Suprapubic skin (tissue), 3 donors: ENCODE data around the gene TMTC2.

Experiments
- EP300 ChIP-seq: sonication (generic); formaldehyde crosslinking; IDR thresholded peaks from one replicate; pipeline ENCODE4 v1.6.1; 2017; ENCODE audit warnings: antibody characterized with exemption
- TF ChIP-seq, protein P1 (sequence below), 2 donors: fragments of 200-600 bp in 1 of 2; fragments of 450-650 bp in 1 of 2; sonication (generic) in 1 of 2; IDR thresholded peaks; one replicate each; pipeline ENCODE4 v1.5.1; 2016 to 2019; ENCODE audit warnings: antibody characterized with exemption in 2 of 2, mild to moderate bottlenecking in 1 of 2, moderate library complexity in 1 of 2

DNA sequence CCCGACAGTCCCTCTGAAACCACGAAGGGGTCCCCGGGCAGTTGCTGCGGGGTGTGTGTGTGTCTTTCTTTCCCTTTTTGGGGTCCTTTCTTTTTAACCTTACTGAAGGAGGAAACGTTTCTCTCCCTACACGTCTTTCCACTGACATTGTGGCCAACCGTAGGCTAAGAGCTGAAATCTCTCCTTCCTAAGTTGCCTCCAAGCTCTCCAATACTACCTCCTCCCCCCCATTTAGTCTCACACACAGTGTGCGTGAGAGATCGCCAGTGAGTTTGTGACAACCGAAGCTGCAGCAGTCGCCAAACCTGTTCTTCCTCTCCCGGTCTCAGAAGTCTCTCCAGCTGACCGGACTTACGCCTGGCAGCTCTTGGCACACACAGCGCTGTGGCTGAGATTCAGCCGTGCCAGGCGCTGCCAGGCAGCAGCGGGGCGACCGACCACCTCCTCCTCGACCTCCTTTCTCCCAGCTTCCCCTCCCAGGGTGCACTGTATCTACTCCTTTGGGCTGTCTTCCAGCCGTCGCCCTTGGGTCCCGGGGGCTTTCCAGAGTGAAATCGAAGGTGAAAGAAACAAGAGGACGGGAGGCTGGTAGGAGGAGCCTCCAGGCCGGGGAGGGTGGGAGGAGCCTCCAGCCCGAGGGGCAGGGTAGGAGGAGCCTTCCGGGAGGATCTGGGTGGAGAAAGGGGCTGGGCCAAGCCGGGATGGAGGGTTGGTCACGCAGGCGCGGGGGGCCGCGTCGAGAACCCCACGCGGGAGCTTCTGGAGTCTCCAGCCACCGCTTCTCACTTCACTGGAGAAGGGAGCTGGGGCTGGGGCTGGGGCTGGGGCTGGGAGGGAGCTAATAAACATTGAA, at the start of gene TMTC2:
- TF ChIP-seq, protein P1, sequence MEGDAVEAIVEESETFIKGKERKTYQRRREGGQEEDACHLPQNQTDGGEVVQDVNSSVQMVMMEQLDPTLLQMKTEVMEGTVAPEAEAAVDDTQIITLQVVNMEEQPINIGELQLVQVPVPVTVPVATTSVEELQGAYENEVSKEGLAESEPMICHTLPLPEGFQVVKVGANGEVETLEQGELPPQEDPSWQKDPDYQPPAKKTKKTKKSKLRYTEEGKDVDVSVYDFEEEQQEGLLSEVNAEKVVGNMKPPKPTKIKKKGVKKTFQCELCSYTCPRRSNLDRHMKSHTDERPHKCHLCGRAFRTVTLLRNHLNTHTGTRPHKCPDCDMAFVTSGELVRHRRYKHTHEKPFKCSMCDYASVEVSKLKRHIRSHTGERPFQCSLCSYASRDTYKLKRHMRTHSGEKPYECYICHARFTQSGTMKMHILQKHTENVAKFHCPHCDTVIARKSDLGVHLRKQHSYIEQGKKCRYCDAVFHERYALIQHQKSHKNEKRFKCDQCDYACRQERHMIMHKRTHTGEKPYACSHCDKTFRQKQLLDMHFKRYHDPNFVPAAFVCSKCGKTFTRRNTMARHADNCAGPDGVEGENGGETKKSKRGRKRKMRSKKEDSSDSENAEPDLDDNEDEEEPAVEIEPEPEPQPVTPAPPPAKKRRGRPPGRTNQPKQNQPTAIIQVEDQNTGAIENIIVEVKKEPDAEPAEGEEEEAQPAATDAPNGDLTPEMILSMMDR (IDR thresholded peaks at IDR 0.05): no peak
- TF ChIP-seq EP300: no peak
